ENCODE measurements around the gene OSTF1. TPM values are rescaled to one million over a fixed set of nuclear protein-coding genes. Genes with fewer than 3 reads are reported as not detected.

The OSTF1 gene
- total RNA-seq, 6 experiments from 2014 or later, result 57.9 to 71.6 (median 61.4) TPM

- no peaks in the 10 kb centered on the region for H3K36me3 Mint-ChIP-seq (ENCODE audit: low read depth)
- peaks cover 10% of the 10 kb centered on the region; the same call in 1 of the 2 replicates for H3K27me3 Mint-ChIP-seq (ENCODE audit: insufficient read depth)
- no peak overlapping the region for H3K4me3 Mint-ChIP-seq
- H3K27ac Mint-ChIP-seq, result no peak overlapping the region
- no peaks in the 10 kb centered on the region for H3K9me3 Mint-ChIP-seq
- peaks cover 20% of the 10 kb centered on the region for H3K4me1 Mint-ChIP-seq (ENCODE audit: low read depth)
- no peak for DNase-seq
- no peak for TF ChIP-seq CTCF (IDR thresholded peaks at IDR 0.05)
Observed at GRCh38 chr9:75188756-75189155, 100.4 kb downstream of the OSTF1 start.

- no peaks in the 10 kb centered on the region for H3K9me3 Mint-ChIP-seq
- H3K4me1 Mint-ChIP-seq (ENCODE audit: low read depth), result peaks cover 12% of the 10 kb centered on the region
- no peak for DNase-seq
- no peak overlapping the region for H3K27ac Mint-ChIP-seq
- peaks cover 20% of the 10 kb centered on the region for H3K27me3 Mint-ChIP-seq (ENCODE audit: insufficient read depth)
- no peak for TF ChIP-seq CTCF (IDR thresholded peaks at IDR 0.05)
- no peak overlapping the region for H3K4me3 Mint-ChIP-seq
- H3K36me3 Mint-ChIP-seq (ENCODE audit: low read depth), result no peaks in the 10 kb centered on the region
Observed at GRCh38 chr9:75190762-75191161, 102.4 kb downstream of the OSTF1 start.

Other genes with a start within 250 kb of the OSTF1 start
- gene TRPM6, start 200.6 kb upstream of the OSTF1 start, total RNA-seq (2021; fragmentation: NEBNext Ultra II Directional; extraction: Animal tissue kit (Norgen Biotek cat#: 25700)), result not detected
- gene C9orf40, start 135.6 kb upstream of the OSTF1 start, total RNA-seq (2021; fragmentation: NEBNext Ultra II Directional; extraction: Animal tissue kit (Norgen Biotek cat#: 25700)), result 10 to 100 TPM in 1 of 6 experiments, 1 to 10 TPM in 5; 5.7 to 12.0 (median 8.2) TPM
- 10 to 100 TPM; 28.1 to 34.3 (median 30.8) TPM for gene CARNMT1, start 60.2 kb upstream of the OSTF1 start, total RNA-seq (2021; fragmentation: NEBNext Ultra II Directional; extraction: Animal tissue kit (Norgen Biotek cat#: 25700))
- 10 to 100 TPM; 16.7 to 23.2 (median 18.7) TPM for gene NMRK1, start 359 bp upstream of the OSTF1 start, total RNA-seq (2021; fragmentation: NEBNext Ultra II Directional; extraction: Animal tissue kit (Norgen Biotek cat#: 25700))